ENCODE measurements around the gene CLN3. TPM values are rescaled to one million over a fixed set of nuclear protein-coding genes. Genes with fewer than 3 reads are reported as not detected.

Gene CLN3
- total RNA-seq, 1 experiment from 2014 or later, result 37.3 TPM

DNA sequence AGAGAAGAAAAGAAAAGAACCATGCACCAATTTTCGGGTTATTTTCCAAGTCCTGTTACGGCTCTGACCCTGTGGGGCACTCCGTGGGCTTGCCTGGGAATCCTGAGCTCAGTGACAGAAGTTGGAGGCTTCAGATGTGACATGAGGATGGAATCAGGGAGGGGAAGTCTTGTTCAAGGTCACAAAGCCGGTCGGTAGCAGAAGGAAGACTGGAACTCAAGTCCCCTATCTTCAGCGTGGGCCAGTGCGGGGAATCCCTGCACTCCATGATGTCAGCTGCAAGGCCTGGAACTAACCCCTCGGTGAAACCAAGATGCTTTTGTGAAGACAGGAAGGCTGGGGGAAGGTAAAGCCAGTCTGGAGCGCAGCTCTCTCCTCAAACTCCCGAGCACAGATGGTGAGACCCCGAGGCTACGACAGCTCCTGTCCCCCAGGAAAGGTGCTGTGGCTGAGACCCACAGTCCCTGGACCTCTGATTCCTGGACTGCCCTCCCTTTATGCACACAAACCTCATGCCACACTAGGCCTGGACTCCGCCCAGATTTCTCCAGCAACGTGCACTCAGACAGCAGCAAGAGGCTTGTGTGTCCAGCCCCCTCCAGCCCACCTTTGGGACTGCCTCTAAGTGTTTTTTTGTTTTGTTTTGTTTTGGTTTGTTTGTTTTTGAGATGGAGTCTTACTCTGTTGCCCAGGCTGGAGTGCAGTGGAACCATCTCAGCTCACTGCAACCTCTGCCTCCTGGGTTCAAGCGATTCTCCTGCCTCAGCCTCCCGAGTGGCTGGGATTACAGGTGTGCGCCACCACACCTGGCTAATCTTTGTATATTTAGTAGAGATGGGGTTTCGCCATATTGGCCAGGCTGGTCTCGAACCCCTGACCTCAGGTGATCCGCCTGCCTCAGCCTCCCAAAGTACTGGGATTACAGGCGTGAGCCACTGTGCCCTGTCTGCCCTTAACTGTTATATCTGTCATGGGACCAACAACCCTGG, 20.2 kb upstream of the CLN3 start:
- TF ChIP-seq, protein P1, sequence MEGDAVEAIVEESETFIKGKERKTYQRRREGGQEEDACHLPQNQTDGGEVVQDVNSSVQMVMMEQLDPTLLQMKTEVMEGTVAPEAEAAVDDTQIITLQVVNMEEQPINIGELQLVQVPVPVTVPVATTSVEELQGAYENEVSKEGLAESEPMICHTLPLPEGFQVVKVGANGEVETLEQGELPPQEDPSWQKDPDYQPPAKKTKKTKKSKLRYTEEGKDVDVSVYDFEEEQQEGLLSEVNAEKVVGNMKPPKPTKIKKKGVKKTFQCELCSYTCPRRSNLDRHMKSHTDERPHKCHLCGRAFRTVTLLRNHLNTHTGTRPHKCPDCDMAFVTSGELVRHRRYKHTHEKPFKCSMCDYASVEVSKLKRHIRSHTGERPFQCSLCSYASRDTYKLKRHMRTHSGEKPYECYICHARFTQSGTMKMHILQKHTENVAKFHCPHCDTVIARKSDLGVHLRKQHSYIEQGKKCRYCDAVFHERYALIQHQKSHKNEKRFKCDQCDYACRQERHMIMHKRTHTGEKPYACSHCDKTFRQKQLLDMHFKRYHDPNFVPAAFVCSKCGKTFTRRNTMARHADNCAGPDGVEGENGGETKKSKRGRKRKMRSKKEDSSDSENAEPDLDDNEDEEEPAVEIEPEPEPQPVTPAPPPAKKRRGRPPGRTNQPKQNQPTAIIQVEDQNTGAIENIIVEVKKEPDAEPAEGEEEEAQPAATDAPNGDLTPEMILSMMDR (conservative IDR thresholded peaks at IDR 0.05; ENCODE audit: low read depth, low read length), result no peak
- TF ChIP-seq EZH2 (IDR thresholded peaks at IDR 0.05; ENCODE audit: borderline replicate concordance, low read depth, low read length, poor library complexity, severe bottlenecking), result no peak
- intact Hi-C loops (cut with micrococcal nuclease; ENCODE audit: unreplicated experiment), result no loop called here
- Histone ChIP-seq H3K4me3 (ENCODE audit: low read depth, low read length, poor library complexity, severe bottlenecking) (no peak overlapping the region), H3K36me3 (ENCODE audit: insufficient read depth, low read length, poor library complexity, severe bottlenecking) (no peaks in the 10 kb centered on the region), H3K27ac (ENCODE audit: low read depth, low read length, poor library complexity, severe bottlenecking) (no peak overlapping the region), H3K4me1 (ENCODE audit: insufficient read depth, low read length, poor library complexity, severe bottlenecking) (no peaks in the 10 kb centered on the region), H3K9me3 (ENCODE audit: low read depth, low read length, poor library complexity, severe bottlenecking) (no peaks in the 10 kb centered on the region), H3K27me3 (replicated peaks; ENCODE audit: insufficient read depth, low read depth, low read length, poor library complexity) (no peaks in the 10 kb centered on the region)
- ChIA-PET CTCF (no interaction called here), POLR2A (ENCODE audit: low non-redundant PET) (no interaction called here)
- DNase-seq (ENCODE audit: low spot score), result no peak
- BruUV-seq (replicated peaks), result no TSS peak

- H3K4me3 ChIP-seq (ENCODE audit: low read depth, low read length, poor library complexity, severe bottlenecking), result no peak overlapping the region
- intact Hi-C loops (cut with micrococcal nuclease; ENCODE audit: unreplicated experiment), result no loop called here
- ChIA-PET POLR2A (ENCODE audit: low non-redundant PET) (interaction anchor here (0.6 kb wide), 1 partner anchor 8 kb away, joined by 4 read pairs; no protein-coding TSS in a partner anchor), CTCF (no interaction called here)
- H3K4me1 ChIP-seq (ENCODE audit: insufficient read depth, low read length, poor library complexity, severe bottlenecking), result no peaks in the 10 kb centered on the region
- no peak overlapping the region for H3K27ac ChIP-seq (ENCODE audit: low read depth, low read length, poor library complexity, severe bottlenecking)
- H3K36me3 ChIP-seq (ENCODE audit: insufficient read depth, low read length, poor library complexity, severe bottlenecking), result no peaks in the 10 kb centered on the region
- BruUV-seq (replicated peaks), result no TSS peak
- H3K9me3 ChIP-seq (ENCODE audit: low read depth, low read length, poor library complexity, severe bottlenecking), result no peaks in the 10 kb centered on the region
- peaks cover 3% of the 10 kb centered on the region for H3K27me3 ChIP-seq (replicated peaks; ENCODE audit: insufficient read depth, low read depth, low read length, poor library complexity)
- no peak for DNase-seq (ENCODE audit: low spot score)
- TF ChIP-seq, protein P1 (conservative IDR thresholded peaks at IDR 0.05; ENCODE audit: low read depth, low read length), result no peak
- no peak for TF ChIP-seq EZH2 (IDR thresholded peaks at IDR 0.05; ENCODE audit: borderline replicate concordance, low read depth, low read length, poor library complexity, severe bottlenecking)
Measured at GRCh38 chr16:28511031-28511430, 19.2 kb upstream of the CLN3 start.

DNA sequence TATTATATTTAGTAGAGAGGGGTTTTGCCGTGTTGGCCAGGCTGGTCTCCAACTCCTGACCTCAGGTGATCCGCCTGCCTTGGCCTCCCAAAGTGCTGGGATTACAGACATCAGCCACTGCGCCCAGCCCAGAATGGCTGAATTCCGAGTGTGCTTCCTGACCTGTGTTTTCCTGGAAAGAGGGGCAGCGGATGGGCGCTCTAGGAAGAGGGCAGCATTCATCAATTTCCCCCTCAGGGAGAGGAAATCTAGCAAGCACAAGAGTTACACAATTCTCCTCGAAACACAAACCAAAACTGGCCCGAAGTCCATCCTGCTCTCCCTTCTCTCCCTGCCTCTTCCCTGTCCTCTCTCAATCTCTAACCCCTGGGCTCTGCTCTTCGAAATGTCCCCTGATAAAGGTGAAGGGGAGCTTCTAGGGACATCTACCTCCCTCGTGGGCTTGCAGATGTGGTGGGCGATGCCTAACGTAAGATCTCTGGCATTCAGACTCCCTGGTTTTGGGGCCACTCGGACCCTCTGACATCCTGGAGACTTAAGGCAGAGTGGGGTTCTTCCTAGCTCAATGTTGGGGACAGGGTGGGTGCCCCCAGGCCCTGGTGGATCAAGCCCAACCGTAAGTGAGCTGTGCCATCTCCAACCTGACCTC, 13.7 kb upstream of the CLN3 start:
- H3K36me3 ChIP-seq (ENCODE audit: insufficient read depth, low read length, poor library complexity, severe bottlenecking), result no peaks in the 10 kb centered on the region
- no peaks in the 10 kb centered on the region for H3K9me3 ChIP-seq (ENCODE audit: low read depth, low read length, poor library complexity, severe bottlenecking)
- ChIA-PET CTCF (no interaction called here), POLR2A (ENCODE audit: low non-redundant PET) (no interaction called here)
- intact Hi-C loops (cut with micrococcal nuclease; ENCODE audit: unreplicated experiment), result no loop called here
- DNase-seq (ENCODE audit: low spot score), result no peak
- TF ChIP-seq EZH2 (IDR thresholded peaks at IDR 0.05; ENCODE audit: borderline replicate concordance, low read depth, low read length, poor library complexity, severe bottlenecking), result no peak
- TF ChIP-seq, protein P1 (conservative IDR thresholded peaks at IDR 0.05; ENCODE audit: low read depth, low read length), result no peak
- peaks cover 11% of the 10 kb centered on the region for H3K27me3 ChIP-seq (replicated peaks; ENCODE audit: insufficient read depth, low read depth, low read length, poor library complexity)
- no TSS peak for BruUV-seq (replicated peaks)
- H3K27ac ChIP-seq (ENCODE audit: low read depth, low read length, poor library complexity, severe bottlenecking), result no peak overlapping the region
- H3K4me1 ChIP-seq (ENCODE audit: insufficient read depth, low read length, poor library complexity, severe bottlenecking), result no peaks in the 10 kb centered on the region
- no peak overlapping the region for H3K4me3 ChIP-seq (ENCODE audit: low read depth, low read length, poor library complexity, severe bottlenecking)

All from A673 (cell line).